PFSK-1 (cell line): ENCODE data around the gene SLC9B2.

Source experiments
- FOXP2 ChIP-seq: optimal IDR thresholded peaks from 2 replicates; pipeline ENCODE3; 2011; ENCODE audit warnings: borderline replicate concordance, control low read depth, inconsistent platforms; ENCODE audit not compliant: insufficient read depth; ENCODE audit errors: extremely low read length, extremely low read depth
- POLR2AphosphoS5 ChIP-seq: IDR thresholded peaks from 2 replicates; pipeline ENCODE4 v1.6.1; 2012; ENCODE audit warnings: low read depth, mild to moderate bottlenecking, control low read depth, low read length, moderate library complexity
- REST ChIP-seq, 2 experiments: IDR thresholded peaks; 2 replicates each; pipeline versions ENCODE4 v1.6.1 to v1.8.0; 2011 to 2012; ENCODE audit warnings: low read depth in 2 of 2, low read length in 2 of 2, control low read depth in 1 of 2, inconsistent platforms in 1 of 2, mild to moderate bottlenecking in 1 of 2, moderate library complexity in 1 of 2; ENCODE audit not compliant: insufficient read depth in 1 of 2
- SIN3A ChIP-seq: IDR thresholded peaks from 2 replicates; pipeline ENCODE4 v1.6.1; 2012; ENCODE audit warnings: mild to moderate bottlenecking, low read length, moderate library complexity, borderline replicate concordance; ENCODE audit not compliant: insufficient read depth
- TAF1 ChIP-seq: IDR thresholded peaks from 2 replicates; pipeline ENCODE4 v1.6.1; 2012; ENCODE audit warnings: low read length, control low read depth, borderline replicate concordance; ENCODE audit not compliant: insufficient read depth

The SLC9B2 gene

GRCh38 chr4:103052779-103053178, 23.8 kb downstream of the SLC9B2 start:
- TF ChIP-seq POLR2AphosphoS5 (no peak), FOXP2 (no peak)

- TF ChIP-seq REST (IDR thresholded peaks at IDR 0.05; ENCODE audit: insufficient read depth in 1 of 2, low read depth in 2 of 2, low read length in 2 of 2) (no peak), TAF1 (no peak)
These were observed 24.4 kb downstream of the SLC9B2 start for GRCh38 chr4:103052145-103052544.

- no peak for TF ChIP-seq REST (IDR thresholded peaks at IDR 0.05; ENCODE audit: insufficient read depth in 1 of 2, low read depth in 2 of 2, low read length in 2 of 2)
- TF ChIP-seq SIN3A, result no peak
- no peak for TF ChIP-seq TAF1
- TF ChIP-seq POLR2AphosphoS5, result no peak
- no peak for TF ChIP-seq FOXP2
These were observed 25.7 kb downstream of the SLC9B2 start for GRCh38 chr4:103050736-103051436.

GRCh38 chr4:103046416-103047290, 29.9 kb downstream of the SLC9B2 start:
- no peak for TF ChIP-seq POLR2AphosphoS5
- no peak for TF ChIP-seq FOXP2
- TF ChIP-seq REST (IDR thresholded peaks at IDR 0.05; ENCODE audit: insufficient read depth in 1 of 2, low read depth in 2 of 2, low read length in 2 of 2), result no peak
- no peak for TF ChIP-seq SIN3A
- no peak for TF ChIP-seq TAF1

GRCh38 chr4:103044183-103044582, 32.4 kb downstream of the SLC9B2 start:
- no peak for TF ChIP-seq FOXP2
- TF ChIP-seq TAF1, result no peak
- no peak for TF ChIP-seq REST (IDR thresholded peaks at IDR 0.05; ENCODE audit: insufficient read depth in 1 of 2, low read depth in 2 of 2, low read length in 2 of 2)
- no peak for TF ChIP-seq SIN3A
- TF ChIP-seq POLR2AphosphoS5, result no peak
